NCI-H69 (cell line): ENCODE results near the gene MYO7B.

Experiments
- DNase-seq: peaks from one replicate; lab custom pipeline; 2025; lab: John Stamatoyannopoulos, UW

The MYO7B gene

DNA sequence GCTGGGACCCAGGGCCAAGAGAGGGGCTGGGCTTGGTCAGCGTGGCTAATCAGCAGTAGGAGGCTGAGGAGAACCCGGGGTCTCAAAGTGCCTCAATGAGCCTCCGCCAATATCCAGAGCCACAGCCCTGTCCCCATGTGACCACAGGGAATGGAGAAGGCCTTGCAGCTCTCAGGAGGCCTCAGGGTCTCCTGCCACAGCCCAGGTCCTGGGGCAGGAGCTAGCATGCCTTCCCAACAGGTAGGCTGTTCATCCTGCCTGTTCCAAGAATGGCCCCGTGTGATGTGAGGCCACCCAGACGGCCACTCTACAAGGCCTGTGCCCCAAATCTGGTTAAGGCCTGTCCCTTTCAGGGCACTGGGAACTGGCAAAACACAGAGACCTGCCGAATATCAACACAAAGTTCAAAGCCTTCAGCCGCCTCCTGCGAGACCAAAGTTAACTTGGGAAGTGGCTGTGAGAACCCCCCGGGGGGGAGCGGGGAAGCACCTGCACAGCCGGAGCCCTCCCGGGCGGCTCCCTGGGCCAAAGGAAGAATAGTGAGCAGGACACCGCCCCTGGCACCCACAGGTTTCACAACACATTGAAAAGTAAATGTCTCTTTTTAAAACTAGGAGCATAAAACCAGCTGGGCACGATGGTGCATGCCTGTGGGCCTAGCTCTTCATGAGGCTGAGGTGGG lies 144.3 kb downstream of the MYO7B start:
- DNase-seq, result no peak

GRCh38 chr2:127680706-127681287 lies 145.3 kb downstream of the MYO7B start:
- DNase-seq, result no peak

DNA sequence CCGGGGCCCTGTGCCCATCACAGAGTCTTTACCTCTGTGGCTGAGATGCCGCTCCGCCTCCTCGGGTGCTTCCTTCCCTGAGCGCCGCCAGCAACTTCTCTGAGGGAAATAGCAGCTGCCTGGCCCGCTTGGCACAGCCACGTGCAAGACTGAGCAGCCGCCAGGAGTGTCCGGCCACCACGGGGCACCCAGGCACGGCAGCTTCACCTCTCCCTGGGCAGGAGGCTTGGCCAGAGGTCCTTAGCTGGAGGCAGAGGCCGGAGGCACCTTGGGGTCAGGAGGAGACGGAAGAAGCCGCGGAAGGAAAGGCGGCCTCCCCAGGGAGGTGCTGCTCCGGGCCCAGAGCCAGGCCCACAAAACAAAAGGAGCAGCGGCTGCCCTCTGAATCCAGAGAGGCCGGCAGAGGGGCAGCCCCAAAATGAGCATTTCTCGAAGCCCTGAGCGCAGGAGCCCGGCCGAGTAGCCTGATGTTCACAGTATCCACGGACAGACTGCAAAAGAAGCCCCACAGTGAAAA lies 145.9 kb downstream of the MYO7B start:
- no peak for DNase-seq

GRCh38 chr2:127681976-127682857 lies 146.7 kb downstream of the MYO7B start:
- DNase-seq, result no peak

DNA sequence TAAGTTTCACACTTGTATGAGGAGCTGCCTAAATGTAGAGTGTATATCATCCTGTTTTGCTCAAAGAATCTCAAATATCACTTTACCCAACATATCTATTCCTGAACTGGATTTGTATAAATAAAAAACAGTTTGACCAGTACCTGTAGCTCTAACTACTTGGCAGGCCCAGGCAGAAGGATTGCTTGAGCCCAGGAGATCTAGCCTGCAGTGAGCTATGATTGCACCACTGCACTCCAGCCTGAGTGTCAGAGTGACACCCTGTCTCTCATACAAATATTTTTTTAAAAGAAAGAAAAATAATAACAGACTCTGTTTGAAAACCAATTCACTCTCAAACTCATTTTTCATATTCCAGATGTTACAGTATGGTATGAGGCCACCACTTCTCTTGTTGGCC lies 147.6 kb downstream of the MYO7B start:
- DNase-seq, result no peak

DNA sequence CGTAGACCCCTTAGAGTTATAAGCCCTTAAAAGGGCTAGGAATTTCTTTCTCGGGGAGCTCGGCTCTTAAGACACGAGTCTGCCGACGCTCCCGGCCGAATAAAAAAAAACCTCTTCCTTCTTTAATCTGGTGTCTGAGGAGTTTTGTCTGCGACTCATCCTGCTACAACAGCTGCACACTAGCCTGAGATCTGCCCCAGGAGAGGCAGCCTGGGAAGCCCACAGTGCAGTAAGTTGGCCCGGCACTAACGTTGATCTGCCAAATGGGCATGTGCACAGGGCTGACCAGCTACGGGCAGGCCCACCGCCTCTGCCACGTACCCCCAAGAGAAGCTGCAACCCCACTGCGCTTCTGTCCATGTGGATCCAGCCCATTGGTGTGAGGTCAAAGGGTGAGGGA lies 148.3 kb downstream of the MYO7B start:
- DNase-seq, result no peak

DNA sequence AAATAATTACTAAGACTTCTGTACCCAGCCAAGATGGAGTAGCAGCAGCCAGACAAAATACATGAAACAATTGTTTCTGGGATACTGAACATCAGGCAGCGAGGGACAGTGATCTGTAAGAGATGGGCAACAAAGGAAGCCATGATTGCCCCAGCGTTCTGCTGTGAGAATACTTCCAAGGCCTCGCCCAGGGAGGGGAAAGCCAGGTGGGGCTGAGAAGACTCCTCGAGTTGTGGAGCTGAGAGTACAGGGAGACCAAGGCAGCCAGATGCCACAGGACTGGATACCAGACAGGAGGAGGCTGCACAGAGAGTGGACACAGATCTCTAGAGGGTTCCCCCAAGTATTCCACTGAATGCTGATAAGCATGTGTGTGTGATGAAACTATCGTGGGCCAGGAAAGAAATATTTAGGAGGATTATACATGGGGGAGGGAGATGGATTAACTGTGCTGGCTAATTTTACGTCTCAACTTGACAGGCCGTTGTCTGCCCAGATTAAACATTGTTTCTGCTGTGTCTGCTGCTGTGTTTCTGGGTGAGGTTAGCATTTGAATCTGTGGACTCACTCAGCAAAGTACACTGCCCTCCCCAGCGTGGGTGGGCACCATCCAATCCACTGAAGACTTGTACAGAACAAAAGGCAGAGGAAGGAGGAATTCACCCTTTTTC lies 150.1 kb downstream of the MYO7B start:
- no peak for DNase-seq
